OCI-LY1 (cell line): ENCODE data around the gene ANKRD42.
"Not testable (repeated sequence)": the region's sequence is repeated elsewhere in the genome, so short reads cannot be mapped to it uniquely, and the experiment has no call there.

Experiments
- EZH2 ChIP-seq: fragments of 200-600 bp; sonication (generic), shearing (Covaris generic); IDR thresholded peaks from 2 replicates; pipeline ENCODE4 v1.8.0; 2017; ENCODE audit warnings: borderline replicate concordance, mixed run types, mild to moderate bottlenecking, antibody characterized with exemption, low read length, moderate library complexity, mixed read lengths
- TF ChIP-seq, protein P1 (sequence below): fragments of 200-600 bp; sonication (generic), shearing (Covaris generic); IDR thresholded peaks from 2 replicates; pipeline ENCODE4 v1.5.1; 2017; ENCODE audit warnings: mild to moderate bottlenecking, antibody characterized with exemption, low read length, moderate library complexity, mixed read lengths

DNA sequence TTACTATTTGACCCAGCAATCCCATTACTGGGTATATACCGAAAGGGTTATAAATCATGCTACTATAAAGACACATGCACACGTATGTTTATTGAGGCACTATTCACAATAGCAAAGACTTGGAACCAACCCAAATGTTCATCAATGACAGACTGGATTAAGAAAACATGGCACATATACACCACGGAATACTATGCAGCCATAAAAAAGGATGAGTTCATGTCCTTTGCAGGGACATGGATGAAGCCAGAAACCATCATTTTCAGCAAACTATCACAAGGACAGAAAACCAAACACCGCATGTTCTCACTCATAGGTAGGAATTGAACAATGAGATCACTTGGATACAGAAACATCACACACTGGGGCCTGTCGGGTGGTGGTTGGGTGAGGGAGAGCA lies 78.2 kb downstream of the ANKRD42 start:
- TF ChIP-seq, protein P1, sequence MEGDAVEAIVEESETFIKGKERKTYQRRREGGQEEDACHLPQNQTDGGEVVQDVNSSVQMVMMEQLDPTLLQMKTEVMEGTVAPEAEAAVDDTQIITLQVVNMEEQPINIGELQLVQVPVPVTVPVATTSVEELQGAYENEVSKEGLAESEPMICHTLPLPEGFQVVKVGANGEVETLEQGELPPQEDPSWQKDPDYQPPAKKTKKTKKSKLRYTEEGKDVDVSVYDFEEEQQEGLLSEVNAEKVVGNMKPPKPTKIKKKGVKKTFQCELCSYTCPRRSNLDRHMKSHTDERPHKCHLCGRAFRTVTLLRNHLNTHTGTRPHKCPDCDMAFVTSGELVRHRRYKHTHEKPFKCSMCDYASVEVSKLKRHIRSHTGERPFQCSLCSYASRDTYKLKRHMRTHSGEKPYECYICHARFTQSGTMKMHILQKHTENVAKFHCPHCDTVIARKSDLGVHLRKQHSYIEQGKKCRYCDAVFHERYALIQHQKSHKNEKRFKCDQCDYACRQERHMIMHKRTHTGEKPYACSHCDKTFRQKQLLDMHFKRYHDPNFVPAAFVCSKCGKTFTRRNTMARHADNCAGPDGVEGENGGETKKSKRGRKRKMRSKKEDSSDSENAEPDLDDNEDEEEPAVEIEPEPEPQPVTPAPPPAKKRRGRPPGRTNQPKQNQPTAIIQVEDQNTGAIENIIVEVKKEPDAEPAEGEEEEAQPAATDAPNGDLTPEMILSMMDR, result not testable (repeated sequence)
- TF ChIP-seq EZH2, result not testable (repeated sequence)
